GM10248 (cell line): ENCODE data around the gene ZNF574.

Experiments
- CTCF ChIA-PET: fragments of 300-600 bp; sonication (Branson Sonifier 250); formaldehyde crosslinking; extraction: SDS; loops from one replicate; lab custom pipeline; 2021; ENCODE audit warnings: antibody characterized with exemption; lab: Yijun Ruan, JAX
- POLR2A ChIA-PET: fragments of 350-650 bp; sonication (Branson Sonifier 250); formaldehyde crosslinking; extraction: SDS; loops from one replicate; lab custom pipeline; 2020; ENCODE audit warnings: antibody characterized with exemption; lab: Yijun Ruan, JAX
- DNase-seq: peaks from one replicate; pipeline ENCODE4 v3.0.0; 2012; ENCODE audit errors: extremely low spot score
- CTCF ChIP-seq: IDR thresholded peaks from 2 replicates; pipeline ENCODE4 v1.5.1; 2012; ENCODE audit warnings: mild to moderate bottlenecking, low read depth; ENCODE audit errors: extremely low read depth, missing control alignments, control extremely low read depth

ZNF574 gene

DNA sequence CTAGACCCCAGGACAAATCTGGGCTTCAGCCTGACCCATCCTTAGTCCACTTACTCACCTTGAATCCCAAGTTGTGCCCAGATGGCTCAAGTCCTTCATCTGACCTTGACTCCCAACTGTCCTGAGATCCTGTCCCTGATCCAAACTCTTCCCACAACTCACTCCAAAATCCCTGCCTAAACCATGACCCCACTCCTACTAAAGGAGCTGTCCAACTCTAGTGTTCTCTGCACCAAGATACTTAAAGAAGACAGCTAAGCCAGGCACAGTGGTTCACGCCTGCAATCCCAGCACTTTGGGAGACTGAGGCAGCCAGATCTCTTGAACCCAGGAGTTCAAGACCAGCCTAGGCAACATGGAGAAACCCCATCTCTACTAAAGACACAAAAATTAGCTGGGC, 47.8 kb downstream of the ZNF574 start:
- no peak for DNase-seq
- POLR2A ChIA-PET: interaction anchor here (0.6 to 1.2 kb wide), 2 partner anchors 14 to 48 kb away, joined by 3 to 4 read pairs; partner anchors contain the start of gene ZNF574
- no peak for TF ChIP-seq CTCF
- CTCF ChIA-PET: interaction anchor here (0.7 to 5.2 kb wide), 13 partner anchors 9 to 315 kb away, joined by 3 to 66 read pairs (median 4); partner anchors contain the start of gene POU2F2

DNA sequence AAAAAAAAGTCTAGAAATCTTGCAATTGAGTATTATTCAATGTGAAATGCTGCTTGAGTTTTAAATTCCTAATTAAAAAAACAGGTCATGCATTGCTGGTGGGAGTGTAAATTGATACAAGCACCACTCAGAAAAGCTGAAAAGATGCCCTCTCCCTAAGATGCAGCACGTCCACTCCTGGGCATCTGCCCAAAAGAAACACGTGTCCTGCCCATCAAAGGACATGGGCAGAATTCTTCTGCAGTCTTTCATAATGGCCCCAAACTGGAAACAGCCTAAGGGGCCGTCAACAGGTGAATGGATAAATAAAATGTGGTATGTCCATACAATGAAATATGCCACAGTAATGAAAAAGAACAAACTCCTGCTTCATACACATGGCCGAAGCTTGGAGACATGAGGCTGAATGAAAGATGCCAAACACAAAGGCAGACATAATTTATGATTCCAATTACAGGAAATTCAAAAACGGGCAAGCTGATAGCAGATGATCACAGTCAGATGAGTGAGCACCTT, 48.5 kb downstream of the ZNF574 start:
- ChIA-PET POLR2A (no interaction called here), CTCF (interaction anchor here (1.1 to 5.2 kb wide), 10 partner anchors 7 to 309 kb away, joined by 4 to 66 read pairs (median 6); partner anchors contain the start of gene POU2F2)
- DNase-seq: no peak
- no peak for TF ChIP-seq CTCF

DNA sequence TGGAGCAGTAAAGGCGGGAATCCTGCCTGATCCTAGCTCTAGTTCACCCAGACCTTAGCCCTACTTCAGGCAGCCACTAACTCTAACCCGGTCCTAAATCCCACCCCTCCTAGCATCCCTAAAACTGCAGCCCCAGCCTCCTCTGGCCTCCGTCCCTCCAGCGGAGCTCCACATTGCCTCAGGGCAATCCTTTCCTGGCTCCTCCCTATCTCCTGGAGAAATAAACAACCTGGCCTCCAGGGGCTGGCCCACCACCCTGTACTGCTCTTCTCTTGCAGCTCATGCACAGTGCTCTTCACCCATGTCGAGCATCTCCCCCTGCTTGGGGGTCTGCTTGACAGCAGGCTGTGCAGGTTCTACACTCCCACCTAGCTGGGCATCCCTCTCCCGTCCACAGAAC, 49.6 kb downstream of the ZNF574 start:
- POLR2A ChIA-PET: interaction anchor here (0.7 kb wide), 1 partner anchor 11 kb away, joined by 5 read pairs; no protein-coding TSS in a partner anchor
- CTCF ChIA-PET: interaction anchor here (1.2 to 5.2 kb wide), 6 partner anchors 9 to 59 kb away, joined by 3 to 66 read pairs (median 7); no protein-coding TSS in a partner anchor
- no peak for DNase-seq

GRCh38 chr19:42126574-42126973, 50.6 kb downstream of the ZNF574 start:
- DNase-seq: no peak
- CTCF ChIA-PET: interaction anchor here (0.6 to 3.8 kb wide), 7 partner anchors 11 to 293 kb away, joined by 3 to 40 read pairs (median 3); partner anchors contain the start of gene ZNF574
- no peak for TF ChIP-seq CTCF
- POLR2A ChIA-PET: no interaction called here

More for the DNA sequence above, 49.6 kb downstream of the ZNF574 start:
- TF ChIP-seq CTCF: no peak

DNA sequence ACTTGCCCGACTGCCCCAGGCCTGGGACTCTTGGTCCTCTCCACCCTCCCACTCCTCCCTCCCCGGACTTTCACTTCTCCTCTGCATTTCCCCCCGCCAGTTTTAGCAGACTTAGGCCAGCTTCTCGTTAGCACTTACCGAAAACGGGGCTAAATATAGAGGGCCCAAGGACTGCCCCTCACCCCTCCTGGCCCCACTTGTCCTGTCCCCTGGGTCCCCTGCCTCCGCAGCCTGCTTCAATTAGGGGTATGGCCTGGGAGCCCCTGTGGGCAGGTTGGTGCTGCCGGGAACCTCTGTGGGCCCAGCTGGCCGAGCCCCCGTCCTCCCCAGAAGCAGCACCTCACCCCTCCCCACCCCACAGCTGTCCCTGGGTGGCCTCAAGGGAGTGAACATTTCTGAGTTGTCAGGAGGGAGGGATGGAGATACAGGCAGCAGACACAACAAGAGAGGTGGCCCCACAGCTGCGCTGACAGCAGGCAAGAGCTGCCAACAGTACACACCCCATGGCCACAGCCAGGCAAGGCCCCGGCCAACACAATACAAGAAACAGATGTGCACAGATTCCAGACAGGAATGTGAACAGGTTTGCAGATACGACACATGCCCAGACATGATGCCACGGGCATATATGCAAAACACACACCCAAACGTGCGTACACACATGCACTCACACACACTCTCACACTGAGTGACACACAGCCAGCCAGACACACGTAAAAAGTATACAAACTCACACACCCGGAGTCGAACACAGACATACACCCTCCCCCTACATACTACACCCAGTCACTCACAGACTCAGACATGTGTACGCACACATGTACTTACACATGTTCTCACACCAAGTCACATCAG, 53.7 kb downstream of the ZNF574 start:
- POLR2A ChIA-PET: interaction anchor here (0.5 to 0.6 kb wide), 2 partner anchors 10 to 39 kb away, joined by 3 read pairs; no protein-coding TSS in a partner anchor

More for the DNA sequence above, 53.7 kb downstream of the ZNF574 start:
- TF ChIP-seq CTCF: no peak
- CTCF ChIA-PET: interaction anchor here (0.9 to 3.8 kb wide), 9 partner anchors 10 to 291 kb away, joined by 3 to 40 read pairs (median 5); no protein-coding TSS in a partner anchor
- DNase-seq: peak; percentile 82
